Coronary artery (tissue), 2 donors: ENCODE results near the gene EFTUD2.
A peak's percentile ranks its signal among the peaks of the same experiment; 100 is the strongest.

Experiments used
- DNase-seq: peaks from one replicate; pipeline ENCODE4 v3.0.0-alpha.2; 2017; ENCODE audit warnings: low spot score
- H3K27ac ChIP-seq, 2 donors: fragments of 200-600 bp; sonication (generic); one replicate each; pipeline ENCODE4 v1.5.1; 2016 to 2019
- H3K4me3 ChIP-seq: fragments of 200-600 bp; sonication (generic); 2 replicates; pipeline ENCODE4 v1.5.1; 2016; ENCODE audit warnings: mild to moderate bottlenecking, moderate library complexity
- CTCF ChIP-seq: fragments of 200-600 bp; sonication (generic); IDR thresholded peaks from one replicate; pipeline ENCODE4 v1.5.1; 2019; ENCODE audit warnings: antibody characterized with exemption

EFTUD2 gene

GRCh38 chr17:44898768-44899073 lies 524 bp downstream of the EFTUD2 start:
- peak overlapping the region; percentile 90 to 96 for H3K27ac ChIP-seq
- no peak for DNase-seq
- TF ChIP-seq CTCF = no peak
- H3K4me3 ChIP-seq = peak overlapping the region; percentile 83

- Histone ChIP-seq H3K4me3 (no peak overlapping the region), H3K27ac (no peak overlapping the region)
- TF ChIP-seq CTCF = no peak
- peak; percentile 5 for DNase-seq
Measured at GRCh38 chr17:44894642-44895041, 4.6 kb downstream of the EFTUD2 start.

- Histone ChIP-seq H3K4me3 (no peak overlapping the region), H3K27ac (no peak overlapping the region)
- TF ChIP-seq CTCF = no peak
- no peak for DNase-seq
Measured at GRCh38 chr17:44892250-44892649, 7.0 kb downstream of the EFTUD2 start.

- H3K27ac ChIP-seq = no peak overlapping the region
- DNase-seq = no peak
- no peak for TF ChIP-seq CTCF
- H3K4me3 ChIP-seq = no peak overlapping the region
Measured at GRCh38 chr17:44889003-44889402, 10.2 kb downstream of the EFTUD2 start.

GRCh38 chr17:44887971-44888954 lies 11.0 kb downstream of the EFTUD2 start:
- no peak for TF ChIP-seq CTCF
- H3K27ac ChIP-seq = no peak overlapping the region
- no peak for DNase-seq
- no peak overlapping the region for H3K4me3 ChIP-seq

GRCh38 chr17:44887016-44887415 lies 12.2 kb downstream of the EFTUD2 start:
- DNase-seq = no peak
- no peak for TF ChIP-seq CTCF
- Histone ChIP-seq H3K4me3 (no peak overlapping the region), H3K27ac (no peak overlapping the region)

- Histone ChIP-seq H3K27ac (no peak overlapping the region), H3K4me3 (no peak overlapping the region)
- DNase-seq = no peak
- no peak for TF ChIP-seq CTCF
Measured at GRCh38 chr17:44884941-44885340, 14.3 kb downstream of the EFTUD2 start.
